Activated gamma-delta T cell treated with Interleukin-2 at 50 U/mL for 16 hours (primary cell): Measurements from ENCODE around the gene PTPRD.

Experiments used
- DNase-seq: peaks from one replicate; pipeline ENCODE4 v3.0.0-alpha.2; 2020

PTPRD gene

GRCh38 chr9:8649807-8650206, 1963.0 kb downstream of the PTPRD start:
- no peak for DNase-seq

GRCh38 chr9:8649160-8649559, 1963.6 kb downstream of the PTPRD start:
- no peak for DNase-seq

GRCh38 chr9:8648271-8648845, 1964.4 kb downstream of the PTPRD start:
- no peak for DNase-seq

GRCh38 chr9:8647824-8648223, 1965.0 kb downstream of the PTPRD start:
- no peak for DNase-seq

GRCh38 chr9:8644571-8644970, 1968.2 kb downstream of the PTPRD start:
- DNase-seq, result no peak

GRCh38 chr9:8643896-8644295, 1968.9 kb downstream of the PTPRD start:
- DNase-seq, result no peak

GRCh38 chr9:8643464-8643863, 1969.3 kb downstream of the PTPRD start:
- DNase-seq, result no peak

GRCh38 chr9:8640761-8641160, 1972.0 kb downstream of the PTPRD start:
- DNase-seq, result no peak

- no peak for DNase-seq
Observed at GRCh38 chr9:8637626-8638025, 1975.2 kb downstream of the PTPRD start.

GRCh38 chr9:8633784-8634183, 1979.0 kb downstream of the PTPRD start:
- DNase-seq, result no peak

- no peak for DNase-seq
Observed at GRCh38 chr9:8632493-8632892, 1980.3 kb downstream of the PTPRD start.

GRCh38 chr9:8628791-8629190, 1984.0 kb downstream of the PTPRD start:
- no peak for DNase-seq

- no peak for DNase-seq
Observed at GRCh38 chr9:8627976-8628679, 1984.7 kb downstream of the PTPRD start.

- no peak for DNase-seq
Observed at GRCh38 chr9:8622871-8623270, 1989.9 kb downstream of the PTPRD start.

GRCh38 chr9:8622222-8622802, 1990.5 kb downstream of the PTPRD start:
- DNase-seq, result no peak

GRCh38 chr9:8621416-8621815, 1991.4 kb downstream of the PTPRD start:
- DNase-seq, result no peak

GRCh38 chr9:8616414-8616813, 1996.4 kb downstream of the PTPRD start:
- DNase-seq, result no peak

- DNase-seq, result no peak
Observed at GRCh38 chr9:8614926-8615440, 1997.8 kb downstream of the PTPRD start.

- DNase-seq, result no peak
Observed at GRCh38 chr9:8613346-8613825, 1999.4 kb downstream of the PTPRD start.

GRCh38 chr9:8611153-8611552, 2001.6 kb downstream of the PTPRD start:
- no peak for DNase-seq

- no peak for DNase-seq
Observed at GRCh38 chr9:8610256-8610655, 2002.5 kb downstream of the PTPRD start.

- DNase-seq, result no peak
Observed at GRCh38 chr9:8605096-8605495, 2007.7 kb downstream of the PTPRD start.

GRCh38 chr9:8604201-8604600, 2008.6 kb downstream of the PTPRD start:
- no peak for DNase-seq
